Transverse colon (tissue), 4 donors: ENCODE data around the gene ASPG. TPM values are rescaled to one million over a fixed set of nuclear protein-coding genes. Genes with fewer than 3 reads are reported as not detected.

Experiments
- DNase-seq: peaks from one replicate; pipeline ENCODE4 v3.0.0-alpha.2; 2019
- H3K27ac ChIP-seq, 4 donors: fragments of 200-600 bp; sonication (generic); 2 replicates each; pipeline ENCODE4 v1.5.1; 2016 to 2018; ENCODE audit warnings: inconsistent platforms in 4 of 4
- H3K27me3 ChIP-seq: fragments of 200-600 bp; sonication (generic); 2 replicates; pipeline ENCODE4 v1.5.1; 2017; ENCODE audit warnings: inconsistent platforms
- H3K36me3 ChIP-seq, 4 donors: fragments of 200-600 bp; sonication (generic); 2 replicates each; pipeline ENCODE4 v1.5.1; 2017 to 2019; ENCODE audit warnings: inconsistent platforms in 4 of 4
- H3K4me1 ChIP-seq, 4 donors: fragments of 200-600 bp; sonication (generic); 2 replicates each; pipeline ENCODE4 v1.5.1; 2017 to 2020; ENCODE audit warnings: inconsistent platforms in 4 of 4
- H3K4me3 ChIP-seq, 4 donors: fragments of 200-600 bp; sonication (generic); 1 replicate in 1 of 4; 2 replicates in 3 of 4; pipeline versions ENCODE4 v1.5.1 to v1.6.1; 2017 to 2019; ENCODE audit warnings: inconsistent platforms in 4 of 4
- H3K9me3 ChIP-seq, 2 donors: fragments of 200-600 bp; sonication (generic); 2 replicates each; pipeline ENCODE4 v1.5.1; 2017 to 2019; ENCODE audit warnings: inconsistent platforms in 2 of 2
- EP300 ChIP-seq: sonication (generic); formaldehyde crosslinking; IDR thresholded peaks from one replicate; pipeline ENCODE4 v1.6.1; 2017; ENCODE audit warnings: antibody characterized with exemption, low read depth
- POLR2A ChIP-seq: fragments of 450-650 bp; IDR thresholded peaks from one replicate; pipeline ENCODE4 v1.6.1; 2016; ENCODE audit warnings: antibody characterized with exemption, mild to moderate bottlenecking, moderate library complexity
- POLR2AphosphoS5 ChIP-seq, 3 donors: sonication (generic); formaldehyde crosslinking; IDR thresholded peaks; one replicate each; pipeline ENCODE4 v1.6.1; 2016; ENCODE audit warnings: antibody characterized with exemption in 3 of 3
- WGBS, 2 donors: methylation state at CpG; one replicate each; pipeline ENCODE4 v1.1.5; 2018; ENCODE audit warnings: low coverage in 1 of 2; 5-methylcytosine and 5-hydroxymethylcytosine counted together
- in situ Hi-C, 4 donors: fragments of 200-750 bp; cut with MboI; loops; one replicate each; pipeline versions ENCODE4 v1.15.0 to v1.15.1; 2017; ENCODE audit warnings: low sequenced_read_pairs in 3 of 4, low pct_ligation_motif_present in 1 of 4, low pct_unique_long_range_greater_than_20kb in 1 of 4
- intact Hi-C: fragments of 100-400 bp; cut with DNase I; formaldehyde crosslinking; loops from one replicate; pipeline ENCODE4 v1.15.1; 2023; ENCODE audit warnings: low total_unique reads
- total RNA-seq, 4 donors: library from RNA; depleted of rRNA; stranded (reverse); fragments of >200 nt; gene quantifications; one replicate each; pipeline ENCODE4 v1.1.0, GENCODE V29; 2016
- TF ChIP-seq, protein P1 (sequence below), 5 experiments: fragments of 200-600 bp in 3 of 5; fragments of 450-650 bp in 2 of 5; sonication (generic) in 3 of 5; IDR thresholded peaks; 1 replicate in 2 of 5; 2 replicates in 3 of 5; pipeline ENCODE4 v1.5.1; 2016 to 2017; ENCODE audit warnings: antibody characterized with exemption in 5 of 5, inconsistent platforms in 3 of 5, mild to moderate bottlenecking in 2 of 5, moderate library complexity in 1 of 5

Gene ASPG
- total RNA-seq, 4 donors from 2014 or later = 4.4 to 20.3 (median 8.7) TPM

- intact Hi-C loops (no loop called here), in situ Hi-C loops (no loop called here)
- TF ChIP-seq EP300 (no peak), POLR2A (no peak), POLR2AphosphoS5 (IDR thresholded peaks at IDR 0.05) (no peak)
- TF ChIP-seq, protein P1, sequence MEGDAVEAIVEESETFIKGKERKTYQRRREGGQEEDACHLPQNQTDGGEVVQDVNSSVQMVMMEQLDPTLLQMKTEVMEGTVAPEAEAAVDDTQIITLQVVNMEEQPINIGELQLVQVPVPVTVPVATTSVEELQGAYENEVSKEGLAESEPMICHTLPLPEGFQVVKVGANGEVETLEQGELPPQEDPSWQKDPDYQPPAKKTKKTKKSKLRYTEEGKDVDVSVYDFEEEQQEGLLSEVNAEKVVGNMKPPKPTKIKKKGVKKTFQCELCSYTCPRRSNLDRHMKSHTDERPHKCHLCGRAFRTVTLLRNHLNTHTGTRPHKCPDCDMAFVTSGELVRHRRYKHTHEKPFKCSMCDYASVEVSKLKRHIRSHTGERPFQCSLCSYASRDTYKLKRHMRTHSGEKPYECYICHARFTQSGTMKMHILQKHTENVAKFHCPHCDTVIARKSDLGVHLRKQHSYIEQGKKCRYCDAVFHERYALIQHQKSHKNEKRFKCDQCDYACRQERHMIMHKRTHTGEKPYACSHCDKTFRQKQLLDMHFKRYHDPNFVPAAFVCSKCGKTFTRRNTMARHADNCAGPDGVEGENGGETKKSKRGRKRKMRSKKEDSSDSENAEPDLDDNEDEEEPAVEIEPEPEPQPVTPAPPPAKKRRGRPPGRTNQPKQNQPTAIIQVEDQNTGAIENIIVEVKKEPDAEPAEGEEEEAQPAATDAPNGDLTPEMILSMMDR (IDR thresholded peaks at IDR 0.05) = no peak
- H3K36me3 ChIP-seq = no peaks in the 10 kb centered on the region
- peaks cover 0 to 33% (median 29%) of the 10 kb centered on the region in 4 donors for H3K4me1 ChIP-seq
- H3K27me3 ChIP-seq = no peaks in the 10 kb centered on the region
- no peaks in the 10 kb centered on the region for H3K9me3 ChIP-seq
- peak; percentile 64 for DNase-seq
- no peak overlapping the region for H3K27ac ChIP-seq
- WGBS, 2 donors = 56% methylated on average over 10 of the region's 18 CpGs; no CpG with 5 or more reads in 1 of the 2 donors
- H3K4me3 ChIP-seq = no peak overlapping the region
These were observed 20.4 kb downstream of the ASPG start for GRCh38 chr14:104105822-104106470.

GRCh38 chr14:104106471-104106991 is 21.0 kb downstream of the ASPG start:
- in situ Hi-C loops (no loop called here), intact Hi-C loops (no loop called here)
- 60% methylated on average over 17 of the region's 20 CpGs; no CpG with 5 or more reads in 1 of the 2 donors for WGBS, 2 donors
- no peaks in the 10 kb centered on the region for H3K27me3 ChIP-seq
- peak; percentile 12 for DNase-seq
- no peaks in the 10 kb centered on the region for H3K36me3 ChIP-seq
- H3K4me3 ChIP-seq = no peak overlapping the region
- no peak overlapping the region for H3K27ac ChIP-seq
- TF ChIP-seq, protein P1 (IDR thresholded peaks at IDR 0.05) = no peak
- no peaks in the 10 kb centered on the region for H3K9me3 ChIP-seq
- peaks cover 0 to 29% (median 24%) of the 10 kb centered on the region in 4 donors for H3K4me1 ChIP-seq

DNA sequence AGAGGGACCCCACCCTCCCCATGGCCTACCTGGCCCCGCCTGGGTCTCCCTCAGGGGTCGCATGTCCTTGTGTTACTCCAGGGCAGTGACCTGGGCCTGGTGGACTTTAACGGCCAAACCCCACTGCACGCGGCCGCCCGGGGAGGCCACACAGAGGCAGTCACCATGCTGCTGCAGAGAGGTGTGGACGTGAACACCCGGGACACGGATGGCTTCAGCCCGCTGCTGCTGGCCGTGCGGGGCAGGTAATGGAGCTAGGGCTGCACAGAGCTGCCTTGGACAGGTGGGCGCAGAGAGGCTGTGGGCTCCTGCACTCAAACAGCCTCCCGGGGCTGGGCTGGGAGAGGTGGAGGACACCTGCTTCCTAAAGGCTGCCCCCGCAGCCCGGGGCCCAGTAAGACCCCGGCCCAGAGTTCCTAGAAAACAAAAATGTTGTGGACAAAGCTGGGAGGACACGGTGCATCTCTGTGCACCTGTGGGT is 21.6 kb downstream of the ASPG start:
- no peaks in the 10 kb centered on the region for H3K36me3 ChIP-seq
- H3K4me1 ChIP-seq = peaks cover 0 to 30% (median 20%) of the 10 kb centered on the region in 4 donors
- H3K9me3 ChIP-seq = no peaks in the 10 kb centered on the region
- intact Hi-C loops (no loop called here), in situ Hi-C loops (no loop called here)
- WGBS, 2 donors = 50 to 72% methylated on average over 2 to 19 of the region's 19 CpGs
- no peak overlapping the region for H3K4me3 ChIP-seq
- no peak overlapping the region for H3K27ac ChIP-seq
- no peaks in the 10 kb centered on the region for H3K27me3 ChIP-seq
- TF ChIP-seq, protein P1 (IDR thresholded peaks at IDR 0.05) = no peak
- no peak for TF ChIP-seq POLR2A
- no peak for TF ChIP-seq POLR2AphosphoS5 (IDR thresholded peaks at IDR 0.05)
- TF ChIP-seq EP300 = no peak
- no peak for DNase-seq

DNA sequence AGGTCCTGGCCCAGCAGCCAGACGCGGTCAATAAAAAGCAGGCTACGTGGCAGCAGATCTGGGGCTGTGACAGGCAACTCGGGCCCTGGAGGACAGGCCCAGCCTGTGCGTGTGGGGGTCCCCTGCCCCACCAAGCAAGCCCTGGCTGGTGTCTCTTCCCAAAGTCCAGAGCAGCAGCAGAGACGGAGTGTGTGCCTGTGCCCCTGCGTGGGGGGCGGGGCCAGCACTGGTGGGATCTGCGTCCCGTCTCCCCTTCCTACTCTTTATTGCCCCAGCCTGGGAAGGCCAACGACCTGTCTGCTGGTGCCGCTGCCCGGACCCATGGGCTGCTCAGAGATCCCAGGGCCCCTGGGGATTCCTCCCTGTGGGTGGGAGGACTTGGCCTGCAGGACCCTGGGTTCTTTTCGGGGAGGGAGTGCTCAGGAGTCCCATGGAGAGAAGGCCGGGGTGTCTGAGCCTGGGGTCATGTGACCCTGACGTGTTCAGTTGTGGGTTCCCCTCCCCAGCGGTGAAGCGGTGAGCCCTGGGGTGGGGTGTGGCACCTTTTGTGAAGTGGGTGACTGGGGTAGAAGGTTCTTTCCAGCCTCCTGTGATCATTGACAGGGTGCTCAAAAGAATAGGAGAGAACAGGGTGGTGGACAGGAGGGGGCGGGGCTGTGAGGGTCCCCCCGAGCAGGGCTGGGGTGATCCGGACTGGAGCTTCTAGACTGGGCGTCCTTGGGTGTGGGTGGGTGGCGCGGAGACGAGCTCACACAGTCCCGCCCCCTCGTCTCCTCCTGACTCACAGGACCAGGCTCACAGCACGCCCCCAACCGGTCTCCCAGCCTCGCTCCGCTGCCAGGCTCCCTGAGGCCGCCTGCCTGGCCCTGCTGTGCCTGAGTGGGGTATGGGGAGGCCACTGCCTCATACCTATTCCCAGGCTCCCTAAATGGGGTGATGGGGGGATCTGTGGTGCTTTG is 22.4 kb downstream of the ASPG start:
- Histone ChIP-seq H3K9me3 (no peaks in the 10 kb centered on the region), H3K4me3 (no peak overlapping the region), H3K27ac (no peak overlapping the region), H3K36me3 (no peaks in the 10 kb centered on the region), H3K27me3 (no peaks in the 10 kb centered on the region), H3K4me1 (peaks cover 0 to 30% (median 20%) of the 10 kb centered on the region in 4 donors)
- 40 to 52% methylated on average over 1 to 31 of the region's 32 CpGs for WGBS, 2 donors
- in situ Hi-C loops = no loop called here
- intact Hi-C loops = no loop called here
- no peak for TF ChIP-seq POLR2A
- TF ChIP-seq, protein P1 (IDR thresholded peaks at IDR 0.05) = peak in 1 of 5 experiments; percentile 4
- no peak for TF ChIP-seq POLR2AphosphoS5 (IDR thresholded peaks at IDR 0.05)
- no peak for TF ChIP-seq EP300
- DNase-seq = peak; percentile 61
